HG03066 (cell line): ENCODE results near the gene PLCL2.

Experiments used
- ATAC-seq: cut with Tn5 transposase; IDR thresholded peaks from one replicate; pipeline ENCODE4 v1.9.1; 2021; ENCODE audit warnings: low read depth; ENCODE audit not compliant: unreplicated experiment

Gene PLCL2

DNA sequence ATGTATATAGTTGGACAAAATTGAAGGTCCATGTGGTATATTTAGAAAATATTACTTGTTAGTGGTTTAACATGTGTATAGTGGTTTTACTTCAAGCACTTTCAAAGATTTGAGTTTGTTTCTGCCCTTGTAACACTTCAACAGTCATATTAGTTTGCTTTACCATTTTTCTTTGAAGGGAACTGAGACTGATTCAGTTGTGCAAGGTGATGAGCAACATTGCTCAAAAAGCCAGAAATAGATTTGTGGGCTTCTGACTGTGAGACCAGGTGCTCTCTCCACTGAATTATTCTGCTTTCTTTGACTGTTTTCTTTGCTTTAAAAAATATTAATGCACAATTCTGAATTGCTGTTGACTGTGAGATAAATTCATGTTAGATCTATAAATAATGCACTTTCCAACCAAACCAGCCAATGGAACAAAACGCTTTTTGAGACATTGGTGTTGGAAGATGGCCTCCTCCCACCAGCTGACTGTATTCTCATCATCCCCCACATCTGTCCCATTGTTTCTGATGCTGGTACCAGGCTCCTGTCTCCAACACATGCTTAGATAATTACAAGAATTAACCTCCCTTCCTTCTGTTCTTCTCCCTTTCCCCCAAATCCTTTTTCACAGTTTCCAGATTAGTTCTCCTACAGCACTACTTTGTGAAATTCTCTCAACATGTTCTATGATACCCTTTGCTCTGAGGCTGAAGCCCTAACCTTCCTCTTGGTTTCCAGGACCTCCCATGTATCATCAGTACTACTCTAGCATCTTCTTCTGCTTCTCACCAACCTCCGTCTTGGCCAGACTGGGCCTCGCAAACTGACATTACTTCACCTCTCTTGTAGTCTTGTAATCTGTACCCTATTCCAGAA lies 27.9 kb downstream of the PLCL2 start:
- peak; percentile 96 for ATAC-seq

DNA sequence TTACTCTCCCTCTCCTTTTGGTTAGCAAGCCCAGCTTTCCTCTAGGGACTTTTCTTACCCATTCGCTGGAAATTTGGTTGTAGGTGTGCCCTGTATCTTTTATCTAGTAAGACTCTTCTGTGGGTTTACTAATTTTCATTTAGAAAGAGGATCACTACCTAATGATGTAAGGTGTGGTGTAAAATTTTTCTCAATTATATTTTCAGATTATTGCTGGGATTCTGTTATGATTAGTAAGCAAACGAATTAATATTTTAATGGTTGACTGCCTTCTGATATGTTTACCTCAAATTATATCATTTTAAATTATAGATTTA lies 28.5 kb downstream of the PLCL2 start:
- peak; percentile 1 for ATAC-seq

GRCh38 chr3:16916840-16917239 lies 32.1 kb downstream of the PLCL2 start:
- ATAC-seq, result no peak

DNA sequence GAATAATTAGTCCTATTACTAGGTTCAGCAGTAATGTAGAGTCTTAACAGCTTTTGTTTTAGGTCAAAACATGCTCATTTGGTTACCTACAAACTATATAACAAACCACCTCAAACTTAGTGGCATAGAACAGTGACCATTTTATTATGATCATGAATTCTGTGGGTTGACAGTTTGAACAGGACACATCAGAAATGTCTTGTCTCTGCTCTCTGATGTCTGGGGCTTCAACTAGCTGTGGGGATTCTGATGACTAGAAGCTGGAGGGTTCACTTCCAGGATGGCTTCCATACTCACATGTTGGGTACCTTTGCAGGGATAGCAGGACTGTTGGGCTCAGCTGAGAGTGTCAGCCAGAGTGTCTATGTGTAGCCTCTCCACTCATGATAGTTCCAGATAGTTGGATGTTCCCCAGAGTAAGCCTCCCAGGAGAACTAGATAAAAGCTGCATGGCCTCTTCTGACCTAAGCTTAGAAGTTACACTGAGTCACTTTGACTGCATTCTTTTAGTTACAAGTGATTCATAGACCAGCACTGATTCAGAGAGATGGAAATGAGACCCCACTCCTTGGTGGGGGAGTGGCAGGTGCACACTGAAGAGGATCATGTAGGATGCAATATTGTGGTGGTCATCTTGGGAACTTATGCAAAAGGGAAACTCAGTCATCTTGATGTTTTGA lies 32.6 kb downstream of the PLCL2 start:
- ATAC-seq, result no peak

DNA sequence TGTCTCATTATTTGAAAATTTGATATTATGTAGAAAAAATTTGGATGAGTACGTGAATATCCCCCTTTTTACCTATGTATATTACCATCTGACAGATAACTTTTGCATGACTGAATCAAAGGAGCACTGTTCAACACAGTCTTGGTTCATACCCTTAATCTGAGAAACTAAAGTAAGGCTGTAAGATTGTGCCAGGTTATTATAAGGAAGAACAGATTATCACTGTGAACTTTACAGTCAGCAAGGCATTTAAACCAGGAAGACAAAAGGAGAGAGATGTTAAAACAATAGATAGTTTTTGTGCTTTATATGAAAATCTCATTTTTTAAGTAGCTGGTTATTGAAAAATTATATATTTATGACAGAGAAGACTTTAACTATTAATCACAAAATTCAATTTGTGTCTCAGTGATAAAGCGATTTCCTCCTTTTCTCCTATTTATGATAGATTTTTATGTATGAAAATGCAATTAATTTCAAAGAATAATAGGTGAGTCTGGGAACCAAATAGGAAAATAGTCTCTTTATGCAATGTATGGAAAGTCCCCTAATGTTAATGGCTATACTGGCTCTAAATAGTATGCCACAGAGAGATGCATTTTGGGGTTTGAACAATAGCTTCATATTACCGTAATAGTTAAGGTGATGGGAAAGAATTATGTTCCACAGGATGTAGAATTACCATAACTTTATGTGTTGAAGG lies 33.4 kb downstream of the PLCL2 start:
- no peak for ATAC-seq

GRCh38 chr3:16918683-16919025 lies 33.9 kb downstream of the PLCL2 start:
- no peak for ATAC-seq

DNA sequence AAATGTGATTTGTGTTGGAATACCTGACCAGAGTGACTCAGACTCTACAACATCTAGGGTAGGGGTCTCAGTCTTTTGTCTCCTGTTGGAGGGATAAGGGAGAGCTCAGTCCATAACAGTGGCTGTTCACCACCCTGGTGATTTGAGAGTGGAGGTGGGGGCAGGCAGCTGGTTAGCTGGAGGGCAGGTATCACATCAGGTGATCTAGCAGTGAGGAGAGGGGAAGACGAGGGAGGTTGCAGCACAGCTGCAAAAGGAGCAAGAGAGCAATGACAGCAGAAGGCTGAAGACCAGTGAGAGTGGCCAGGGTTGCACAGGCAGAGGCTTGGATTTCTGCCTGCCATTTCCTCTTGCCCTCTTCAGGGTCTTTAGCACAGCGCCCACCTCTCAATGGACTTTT lies 38.4 kb downstream of the PLCL2 start:
- ATAC-seq, result no peak

DNA sequence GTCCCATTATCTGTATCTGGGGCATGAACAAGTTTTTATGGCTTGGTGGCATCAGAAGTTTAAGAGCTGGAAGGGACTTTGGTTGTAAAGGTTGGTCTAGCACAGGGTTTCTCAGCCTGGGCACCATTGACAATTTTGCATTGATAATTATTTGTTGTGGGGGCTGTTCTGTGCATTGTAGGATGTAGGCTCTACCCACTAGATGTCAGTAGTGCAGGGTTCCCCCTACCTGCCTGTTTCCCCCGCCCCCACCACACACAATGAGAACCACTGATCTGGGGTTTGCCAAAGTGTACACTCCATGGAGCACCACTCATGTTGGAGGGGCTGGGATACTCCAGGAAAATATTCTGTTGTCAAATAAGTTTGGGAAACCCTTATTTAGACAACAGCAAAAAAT lies 42.7 kb downstream of the PLCL2 start:
- ATAC-seq, result no peak

- ATAC-seq, result peak; percentile 50
Observed at GRCh38 chr3:16928386-16929132, 43.8 kb downstream of the PLCL2 start.

GRCh38 chr3:16929311-16929710 lies 44.6 kb downstream of the PLCL2 start:
- ATAC-seq, result no peak

GRCh38 chr3:16932877-16933276 lies 48.1 kb downstream of the PLCL2 start:
- peak; percentile 49 for ATAC-seq

DNA sequence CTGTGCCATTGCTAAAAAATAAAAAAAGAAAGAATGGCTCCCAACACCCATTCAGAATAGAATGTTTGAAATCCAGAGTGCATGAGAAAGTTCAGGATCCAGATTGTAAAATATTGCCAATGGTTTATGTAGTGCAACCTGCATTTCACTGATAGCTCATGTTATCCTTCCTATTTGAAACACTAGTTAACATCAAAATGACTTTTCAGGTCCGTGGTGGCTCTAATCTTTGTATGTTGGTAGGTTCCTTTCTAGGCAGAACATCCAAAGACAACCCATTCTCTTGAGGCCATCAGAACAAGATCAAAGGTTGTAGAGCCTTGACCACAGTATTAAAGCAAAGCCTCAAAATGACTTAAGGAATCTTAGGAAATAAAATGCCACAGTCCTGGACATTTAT lies 51.0 kb downstream of the PLCL2 start:
- ATAC-seq, result no peak

DNA sequence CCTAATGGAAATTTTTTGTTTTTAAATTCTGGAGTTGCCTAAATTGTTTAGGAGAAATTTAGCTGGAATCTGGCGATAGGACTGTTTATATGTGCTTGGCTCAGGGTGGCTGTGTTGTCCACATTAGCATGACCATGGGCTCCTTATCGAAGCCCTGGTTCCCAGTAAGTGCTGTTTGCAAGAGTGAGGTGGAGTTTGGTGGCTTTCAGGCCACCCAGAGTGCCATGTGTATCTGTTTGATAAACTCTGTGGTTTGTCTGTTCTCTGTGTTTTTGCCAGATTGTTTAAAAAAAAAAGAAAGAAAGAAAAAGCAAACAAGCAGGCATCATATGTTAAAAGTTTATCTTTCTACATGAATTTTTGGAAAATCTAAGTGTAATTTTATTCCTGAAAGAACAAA lies 51.5 kb downstream of the PLCL2 start:
- no peak for ATAC-seq

DNA sequence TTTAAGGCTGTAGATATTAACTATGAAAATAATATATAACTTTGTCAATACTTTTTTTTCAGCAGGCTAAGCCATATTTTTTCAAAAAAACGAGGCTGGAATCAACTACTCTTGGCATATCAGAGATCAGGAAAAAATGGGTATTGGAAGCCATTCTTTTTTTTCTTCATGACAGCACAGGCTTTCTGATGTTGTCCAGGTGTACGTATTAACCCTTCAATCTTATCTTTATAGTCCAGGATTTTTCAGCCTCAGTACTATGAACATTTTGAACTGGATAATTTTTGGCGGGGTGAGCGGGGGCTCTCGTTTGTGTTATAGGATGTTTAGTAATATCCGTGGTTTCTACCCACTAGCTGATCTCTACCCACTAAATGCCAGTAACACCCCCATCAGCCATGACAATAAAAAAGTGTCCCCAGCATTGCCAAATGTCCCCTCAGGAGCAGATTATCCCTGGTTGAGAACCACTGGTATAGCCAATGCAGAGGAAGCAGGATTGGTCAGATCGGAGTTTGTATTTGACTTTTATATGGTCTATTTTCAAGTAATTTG lies 52.0 kb downstream of the PLCL2 start:
- ATAC-seq, result no peak

GRCh38 chr3:16937326-16937845 lies 52.6 kb downstream of the PLCL2 start:
- ATAC-seq, result no peak

DNA sequence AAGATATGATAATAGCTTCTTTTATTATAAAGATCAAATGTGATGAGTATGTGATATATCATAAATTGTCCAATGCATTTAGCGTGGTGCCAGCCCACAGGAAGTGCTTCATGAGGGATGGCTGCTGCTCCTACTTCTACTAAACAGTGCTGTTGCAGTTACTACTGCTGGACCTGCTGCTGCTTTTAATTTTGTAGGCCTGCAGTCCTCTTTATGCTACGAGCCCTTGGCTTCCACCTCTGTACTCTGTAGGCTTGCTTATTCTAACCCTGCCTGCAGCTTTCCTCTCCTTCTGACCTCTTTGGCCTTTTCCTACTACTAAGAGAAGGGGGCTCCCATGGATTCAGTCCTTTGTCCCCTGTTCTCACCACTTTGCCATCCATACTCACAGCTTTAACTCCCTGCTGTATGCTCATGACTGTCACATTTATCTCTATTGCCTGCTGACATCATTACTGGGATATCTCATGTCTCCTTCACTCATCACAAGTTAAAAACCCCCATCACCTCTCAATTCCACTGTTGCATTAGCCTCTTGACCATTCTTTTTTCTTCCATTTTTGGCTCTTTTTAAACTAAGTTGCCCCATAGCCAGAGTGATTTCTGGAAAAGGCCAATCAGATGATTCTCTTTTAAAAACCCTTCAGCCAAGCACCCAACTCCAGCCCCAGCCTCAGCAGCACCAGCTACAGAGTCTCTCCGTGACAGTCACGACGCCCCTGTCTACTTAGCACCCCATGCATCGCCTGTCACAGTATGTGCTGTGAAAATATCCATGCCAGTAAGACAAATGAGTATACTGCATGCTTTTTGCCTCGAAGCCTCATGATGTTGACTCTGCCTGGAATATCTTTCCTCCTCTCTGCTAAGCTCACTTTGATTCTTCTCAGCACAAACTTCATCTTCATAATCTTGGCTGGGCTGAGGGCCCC lies 56.3 kb downstream of the PLCL2 start:
- ATAC-seq, result no peak

- no peak for ATAC-seq
Observed at GRCh38 chr3:16942955-16943354, 58.2 kb downstream of the PLCL2 start.

DNA sequence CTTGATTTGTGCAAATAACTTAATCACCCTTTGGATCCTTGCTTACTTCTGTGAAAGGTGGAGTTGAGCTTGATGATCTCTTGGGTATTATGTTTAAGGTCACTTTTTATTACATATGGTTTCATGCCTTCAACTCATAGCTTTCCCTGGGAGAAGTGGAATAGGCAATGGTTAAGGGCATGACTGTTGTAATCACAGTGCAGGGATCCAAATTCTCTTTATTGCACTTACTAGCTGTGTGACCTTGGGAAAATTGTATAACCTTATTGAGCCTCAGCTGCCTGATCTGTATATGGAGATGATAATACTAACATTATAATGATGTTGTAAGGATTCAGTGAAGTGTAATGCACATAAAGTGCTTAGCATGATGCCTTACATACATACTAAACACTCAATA lies 59.1 kb downstream of the PLCL2 start:
- ATAC-seq, result no peak

DNA sequence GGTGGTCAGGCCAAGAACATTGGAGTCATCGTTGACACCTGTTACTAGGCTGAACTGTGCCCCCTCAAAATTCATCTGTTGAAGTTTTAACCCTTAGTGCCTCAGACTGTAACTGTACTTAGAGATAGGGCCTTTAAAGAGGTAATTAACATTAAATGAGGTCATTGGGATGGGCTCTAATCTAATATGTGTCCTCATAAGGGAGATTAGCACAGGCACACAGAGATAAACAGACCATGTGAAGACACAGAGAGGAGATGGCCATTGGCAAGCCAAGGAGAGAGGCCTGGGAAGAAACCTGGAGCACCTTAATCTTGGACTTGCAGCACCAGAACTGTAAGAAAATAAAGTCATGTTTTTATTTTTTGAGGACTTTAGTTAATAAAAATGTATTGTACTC lies 59.6 kb downstream of the PLCL2 start:
- ATAC-seq, result no peak
